Stimulated activated CD4-positive, alpha-beta T cell treated with anti-CD3 and anti-CD28 coated beads, Interleukin-1b, Interleukin-23, amount 100 ng/mL, for 24 hours (primary cell): ENCODE data around the gene C2CD4D.

Experiments used
- DNase-seq, 4 experiments: peaks; one replicate each; pipeline ENCODE4 v3.0.0-alpha.2; 2020; ENCODE audit warnings: low read depth in 4 of 4, low spot score in 1 of 4

The C2CD4D gene

DNA sequence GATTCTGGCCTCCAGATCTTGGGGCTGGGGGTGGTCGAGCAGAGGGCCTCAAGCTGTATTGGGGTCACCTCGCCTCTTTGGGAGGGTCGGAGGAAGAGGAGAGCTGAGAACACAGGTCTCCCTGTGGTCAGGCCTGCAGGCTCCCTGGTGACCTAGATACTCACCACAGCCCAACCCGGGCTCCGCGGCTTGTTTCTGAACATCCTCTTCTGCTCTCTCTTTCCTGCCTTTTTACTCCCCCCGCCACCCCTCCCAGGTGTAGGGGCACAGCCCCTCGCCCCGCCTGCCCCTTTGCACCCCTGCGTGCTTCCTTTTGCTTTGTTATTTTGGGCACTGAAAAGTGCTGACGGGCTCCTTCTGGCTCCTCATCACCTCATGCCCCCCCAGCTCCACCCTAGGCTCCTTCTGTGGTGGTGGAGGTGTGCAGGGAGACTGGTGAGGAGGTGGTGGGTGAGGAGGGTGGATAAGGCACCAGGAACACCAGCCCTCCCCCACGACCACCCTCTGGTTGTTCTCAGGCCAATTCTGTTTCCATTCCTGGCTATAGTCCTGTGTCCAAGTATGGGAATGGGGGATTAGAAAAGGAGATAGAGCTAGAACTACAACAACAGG, 23.8 kb downstream of the C2CD4D start:
- no peak for DNase-seq

DNA sequence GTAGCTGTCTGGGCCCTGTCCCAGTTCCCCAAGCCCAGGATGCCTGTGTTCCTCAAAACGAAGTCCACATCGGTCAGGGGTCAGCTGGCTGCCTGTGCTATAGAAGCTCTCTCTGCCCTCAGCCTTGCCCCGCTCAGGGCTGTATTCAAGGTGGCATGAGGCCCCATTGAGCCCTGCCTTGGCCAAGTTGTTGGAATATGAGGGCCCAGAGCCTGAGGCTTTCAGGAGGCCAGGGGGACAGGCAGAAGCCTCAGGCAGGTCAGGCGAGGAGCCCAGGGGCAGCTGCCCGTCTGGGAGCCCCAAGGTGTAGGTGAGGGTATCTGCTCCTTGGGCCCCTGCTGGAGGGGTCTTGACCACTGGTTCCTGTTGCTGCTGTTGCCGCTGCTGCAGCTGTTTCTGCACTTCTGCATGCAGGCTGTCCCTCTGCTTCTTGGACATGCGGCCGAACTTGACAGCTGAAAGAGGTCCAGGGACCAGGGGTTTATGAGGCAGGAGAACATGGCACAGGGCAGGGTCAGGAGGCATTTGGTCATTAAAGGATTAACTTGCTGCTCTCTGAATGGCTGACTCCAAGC, 24.6 kb downstream of the C2CD4D start:
- no peak for DNase-seq

DNA sequence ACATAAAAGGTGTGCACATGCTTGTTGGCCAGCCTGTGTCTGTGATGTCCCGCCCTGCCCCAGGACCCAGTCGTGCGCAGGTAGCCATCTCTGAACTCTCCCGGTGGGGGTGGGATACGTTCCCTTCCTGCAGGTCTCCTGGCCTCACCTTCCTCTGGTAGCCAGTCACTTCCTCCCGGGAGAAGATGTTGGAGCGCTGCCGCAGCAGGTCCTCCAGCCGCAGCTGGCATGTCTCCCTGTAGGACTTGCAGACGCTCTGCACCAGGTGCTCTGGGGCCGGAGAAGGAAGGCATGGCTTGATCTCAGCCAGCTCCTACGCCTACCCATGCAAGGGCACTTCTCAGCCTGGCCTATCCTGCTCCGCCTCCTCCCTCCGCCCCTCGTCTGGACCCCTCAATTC, 25.2 kb downstream of the C2CD4D start:
- DNase-seq: no peak

DNA sequence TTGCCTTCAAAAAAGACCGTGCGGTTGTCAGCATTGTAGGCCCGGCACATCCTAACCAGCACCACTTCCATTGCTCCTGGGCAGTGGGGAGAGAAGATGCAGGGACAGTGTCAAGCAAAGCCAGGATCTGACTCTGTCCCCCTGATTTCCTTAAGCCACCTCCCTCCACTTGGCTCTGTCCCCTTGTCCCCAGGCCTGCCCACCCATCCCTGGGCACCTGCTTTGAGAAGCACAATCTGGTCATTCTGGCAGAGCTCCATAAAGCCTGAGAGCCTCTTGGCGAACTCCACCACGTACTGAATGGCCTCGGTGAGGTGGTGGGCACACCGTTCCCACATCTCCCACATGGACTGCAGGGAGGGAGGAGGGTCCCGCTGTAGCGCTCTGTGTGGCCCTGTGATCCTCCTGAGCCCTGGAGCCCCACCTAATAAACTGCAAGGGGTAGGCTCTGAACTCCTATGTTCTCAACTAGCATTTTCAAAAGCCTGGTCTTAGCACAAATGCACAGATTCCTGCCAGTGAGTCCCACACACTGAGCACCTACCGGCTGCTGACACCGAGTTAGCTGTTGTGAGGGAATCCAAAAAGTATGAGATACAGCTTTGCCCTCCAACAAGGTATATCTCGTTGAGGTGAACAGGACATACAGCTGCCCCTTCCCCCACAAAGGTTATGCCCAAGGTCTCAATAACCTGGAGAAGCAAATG, 26.2 kb downstream of the C2CD4D start:
- no peak for DNase-seq

DNA sequence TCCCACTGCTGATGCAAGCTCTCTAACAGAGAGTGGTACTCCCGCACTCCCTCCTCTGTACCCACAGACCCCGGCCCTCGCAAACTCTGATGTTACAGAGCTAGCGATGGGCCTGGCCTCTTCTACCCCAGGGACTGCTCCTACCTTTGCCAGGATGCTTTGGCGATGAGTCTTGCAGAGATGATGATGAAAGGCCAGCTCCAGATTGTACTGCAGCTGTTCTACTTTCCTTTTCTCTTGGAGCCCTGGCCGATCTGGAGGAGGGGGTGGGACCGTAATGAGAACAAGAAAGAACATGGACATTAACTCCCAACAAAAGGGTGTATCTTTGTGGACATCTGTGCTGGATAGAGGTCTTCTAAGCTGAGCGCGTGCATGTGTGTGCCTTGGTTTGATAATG, 28.4 kb downstream of the C2CD4D start:
- DNase-seq: no peak

DNA sequence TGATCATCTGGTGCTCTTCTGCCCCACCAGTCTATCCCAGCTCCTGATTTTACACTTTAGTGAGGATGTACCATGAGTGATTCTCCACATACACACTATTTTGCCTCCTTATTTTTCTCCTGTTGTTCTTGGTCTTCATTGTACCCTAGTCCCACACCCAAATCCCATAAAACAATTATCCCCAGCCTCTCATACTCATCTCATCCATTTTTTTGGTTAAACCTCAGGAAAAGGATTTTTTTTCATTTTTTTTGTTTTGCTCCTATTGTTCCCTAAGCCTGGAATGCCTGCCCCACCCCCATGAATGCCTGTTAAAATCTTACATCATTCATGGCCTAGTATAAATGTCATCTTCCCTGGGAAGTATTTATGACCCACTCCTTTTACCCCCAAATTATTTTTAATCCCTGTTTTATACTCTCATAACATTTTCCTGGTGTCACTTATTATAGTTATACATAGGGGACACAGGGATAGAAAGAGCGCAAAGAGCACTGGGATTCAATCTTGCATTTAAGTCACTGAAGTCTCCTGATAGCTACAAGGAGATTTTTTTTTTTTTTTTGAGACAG, 29.5 kb downstream of the C2CD4D start:
- no peak for DNase-seq

DNA sequence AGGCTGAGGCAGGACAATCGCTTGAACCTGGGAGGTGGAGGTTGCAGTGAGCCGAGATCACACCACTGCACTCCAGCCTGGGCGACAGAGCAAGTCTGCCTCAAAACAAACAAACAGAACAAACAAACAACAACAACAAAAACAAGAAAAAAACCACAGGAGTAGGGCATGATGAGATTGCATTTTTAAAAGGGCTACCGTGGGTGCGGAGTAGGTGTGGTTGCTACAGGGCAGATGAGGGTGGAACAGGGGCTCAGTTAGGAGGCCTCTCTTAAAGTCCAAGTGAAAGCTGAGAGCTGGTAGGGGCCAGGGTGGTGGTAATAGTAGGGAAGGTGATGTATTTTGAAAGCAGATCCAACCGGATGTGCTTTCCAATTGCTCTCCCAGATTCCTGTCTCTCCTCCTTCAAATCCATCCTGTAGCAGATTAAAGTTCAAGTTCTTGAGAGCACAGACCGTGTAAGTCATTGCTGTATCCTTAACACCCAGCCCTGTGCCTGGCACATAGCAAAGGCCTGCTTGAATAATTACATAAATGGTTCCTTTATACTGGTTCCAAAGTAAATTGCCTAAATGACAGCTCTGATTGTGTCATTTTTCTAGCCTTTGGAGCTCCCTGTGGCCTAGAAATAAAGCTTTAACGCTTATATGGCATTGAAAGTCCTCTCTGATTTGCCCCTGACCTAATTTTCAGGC, 30.2 kb downstream of the C2CD4D start:
- DNase-seq: no peak

DNA sequence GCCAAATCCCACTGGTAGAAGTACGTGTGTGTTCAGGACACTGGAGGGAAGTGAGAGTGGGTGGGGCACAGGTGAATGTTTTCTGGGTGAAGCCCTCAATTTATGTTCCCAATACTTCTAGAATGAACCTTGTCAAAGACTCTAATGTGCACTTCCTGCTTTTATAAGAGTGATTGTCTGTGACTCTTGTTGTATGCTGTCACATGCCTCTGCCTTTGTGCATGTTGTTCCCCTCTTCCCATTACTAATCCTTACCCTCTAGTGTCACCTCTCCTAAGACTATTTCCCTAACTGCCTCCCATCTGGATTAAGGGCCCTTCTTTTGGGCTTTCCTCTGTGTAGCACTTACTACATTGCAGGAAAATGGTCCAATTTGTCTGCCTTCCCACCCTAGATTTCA, 31.9 kb downstream of the C2CD4D start:
- no peak for DNase-seq

DNA sequence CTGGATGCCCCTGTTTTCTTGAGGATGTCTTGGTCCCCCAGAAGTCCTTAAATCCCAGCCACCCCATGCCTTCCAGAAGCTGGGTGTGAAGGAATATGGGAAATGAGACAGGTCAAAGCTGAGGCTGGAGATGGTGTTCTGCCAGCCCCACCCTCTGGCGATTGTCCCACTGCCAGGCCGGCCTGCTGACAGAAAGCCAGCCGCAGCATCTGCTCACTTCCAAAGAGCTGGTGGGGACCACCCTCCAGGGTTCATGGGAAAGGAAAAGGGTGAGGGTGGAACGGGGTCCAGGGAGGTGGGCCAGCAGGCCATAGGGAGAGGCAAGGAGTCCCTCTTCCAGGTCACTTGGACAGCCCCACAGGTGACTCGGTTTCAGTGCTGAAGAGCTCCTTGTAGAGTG, 32.5 kb downstream of the C2CD4D start:
- no peak for DNase-seq

DNA sequence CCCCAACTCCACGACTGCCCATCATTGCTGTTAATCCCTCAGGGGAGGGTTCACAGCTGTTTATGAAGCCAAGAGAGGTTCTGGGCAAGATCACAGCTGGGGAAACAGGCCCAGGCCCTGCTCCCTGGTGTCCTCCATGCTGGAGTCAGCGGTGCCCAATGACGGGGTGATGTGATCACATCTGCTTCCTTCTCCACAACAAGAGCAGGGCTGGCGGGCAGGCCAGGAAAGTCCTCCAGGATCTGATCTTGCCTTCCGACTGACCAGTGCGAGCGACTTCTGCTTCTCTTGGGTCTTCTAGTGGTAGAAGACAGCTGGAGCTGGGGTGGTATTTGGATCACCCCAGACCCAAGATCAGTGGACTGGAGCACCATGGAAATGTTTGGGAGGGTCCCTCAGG, 33.5 kb downstream of the C2CD4D start:
- no peak for DNase-seq

DNA sequence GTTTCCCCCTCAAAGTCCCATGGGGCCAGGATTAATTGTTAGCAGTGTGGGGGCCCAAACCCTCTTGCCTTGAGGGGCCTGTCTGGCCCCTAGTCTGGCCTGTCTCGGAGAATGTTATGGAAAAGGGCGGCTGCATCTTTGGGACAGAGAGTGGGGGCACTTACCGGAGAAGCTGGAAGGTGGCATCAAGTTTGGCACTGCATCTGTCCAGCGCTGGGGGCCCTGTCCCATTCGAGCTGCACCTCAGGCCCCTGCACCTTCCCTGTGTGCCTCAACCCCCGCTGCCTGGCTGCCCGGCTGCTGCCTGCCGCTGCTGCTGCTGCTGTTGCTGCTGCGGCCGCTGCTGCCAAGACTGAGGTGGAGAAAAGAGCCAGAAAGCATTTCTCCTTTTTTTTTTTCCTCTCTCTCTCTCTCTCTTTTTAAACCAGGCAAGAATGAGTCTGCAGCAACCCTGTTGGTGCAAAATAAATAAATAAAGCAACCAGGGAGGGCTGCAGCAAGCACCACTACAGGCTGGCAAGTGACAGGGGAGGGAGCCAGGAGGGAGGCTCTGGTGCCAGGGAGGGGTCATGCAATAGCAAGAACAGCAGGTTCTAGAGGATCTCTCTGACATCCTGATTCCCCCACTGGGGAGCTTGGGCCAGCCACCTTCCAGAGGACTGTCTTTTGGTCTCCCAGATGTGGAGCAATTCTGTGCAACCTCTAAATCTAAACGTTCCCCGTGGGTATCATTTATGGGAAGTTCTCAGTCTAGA, 34.4 kb downstream of the C2CD4D start, which contains the start of gene LINGO4:
Gene LINGO4 (minus strand): TSS at position 354 of the 755 bp plus-strand sequence. CDS start 2,715 bp downstream, outside the sequence.
- no peak for DNase-seq

DNA sequence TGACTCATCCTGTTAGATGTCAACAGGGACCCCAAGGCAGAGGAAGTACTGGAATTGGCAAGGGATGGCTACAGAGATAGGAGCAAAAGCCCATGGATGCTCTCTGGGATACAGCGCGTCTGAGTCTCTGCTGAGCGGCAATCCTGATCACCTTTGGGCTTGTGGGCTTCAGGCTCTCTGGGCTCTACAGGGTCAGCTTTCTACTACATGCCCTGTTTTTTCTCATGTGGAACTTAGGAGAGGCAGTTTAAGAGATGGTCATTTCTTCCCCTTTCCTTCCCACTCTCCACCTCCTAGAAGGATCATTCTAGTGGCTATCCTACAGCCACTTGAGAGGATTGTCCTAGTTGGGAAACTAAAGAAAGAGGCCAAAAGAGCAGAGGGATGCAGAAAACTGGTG, 35.7 kb downstream of the C2CD4D start:
- no peak for DNase-seq

DNA sequence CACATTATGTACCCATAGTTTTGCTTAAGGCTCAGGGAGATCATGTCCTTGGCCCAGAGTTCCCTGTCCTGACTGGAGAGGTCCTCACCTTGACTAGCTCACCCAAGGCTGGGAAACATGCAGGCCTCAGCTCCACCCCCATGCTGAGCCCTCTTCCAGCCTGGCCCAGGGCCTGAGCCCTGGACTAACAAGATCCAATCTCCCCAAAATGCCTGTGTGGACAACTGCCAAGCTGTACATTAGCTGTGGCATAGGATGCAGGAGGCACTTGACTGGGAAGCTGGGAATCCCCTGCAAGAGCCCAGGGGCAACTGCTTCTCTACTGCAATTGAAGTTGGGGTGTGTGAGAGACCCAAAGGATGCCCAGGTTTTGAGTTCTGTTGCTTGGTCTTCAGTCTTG, 36.5 kb downstream of the C2CD4D start:
- no peak for DNase-seq

DNA sequence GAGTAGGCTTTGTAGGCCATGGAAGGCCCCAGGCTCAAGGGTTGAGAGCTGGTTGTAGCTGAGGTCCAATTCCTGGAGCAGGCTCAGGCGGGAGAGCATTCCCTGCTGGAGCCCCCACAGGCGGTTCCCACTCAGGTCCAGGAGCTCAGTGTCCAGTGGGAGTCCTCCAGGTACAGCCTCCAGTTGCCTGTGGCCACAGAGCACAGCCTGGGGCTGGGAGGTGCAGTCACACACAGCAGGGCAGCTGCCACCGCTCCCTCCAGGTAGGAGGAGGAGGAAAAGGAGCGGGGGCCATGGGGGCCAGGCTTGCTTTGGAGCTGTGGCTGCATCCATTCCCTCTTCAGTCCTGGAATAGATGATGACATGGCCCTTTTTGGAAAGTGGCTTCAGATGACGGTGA, 37.2 kb downstream of the C2CD4D start:
- no peak for DNase-seq

DNA sequence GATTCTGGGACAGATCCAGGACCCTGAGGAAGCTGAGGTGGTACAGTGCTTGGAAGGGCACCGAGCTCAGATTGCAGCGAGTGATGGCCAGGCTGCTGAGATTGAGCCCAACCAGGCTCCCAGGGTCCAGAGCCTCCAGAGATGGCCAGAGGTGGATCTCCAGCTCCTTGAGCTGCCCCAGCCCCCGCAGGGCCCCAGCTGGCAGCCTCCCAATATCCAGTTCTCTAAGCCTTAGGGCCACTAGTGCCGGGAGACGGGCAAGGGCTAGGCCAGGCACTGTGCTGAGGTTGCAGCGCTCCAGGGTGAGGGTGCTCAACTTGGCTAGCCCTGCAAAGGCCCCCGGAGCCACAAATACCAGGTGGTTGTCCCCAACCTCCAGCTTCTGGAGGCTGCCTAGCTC, 37.8 kb downstream of the C2CD4D start:
- no peak for DNase-seq

DNA sequence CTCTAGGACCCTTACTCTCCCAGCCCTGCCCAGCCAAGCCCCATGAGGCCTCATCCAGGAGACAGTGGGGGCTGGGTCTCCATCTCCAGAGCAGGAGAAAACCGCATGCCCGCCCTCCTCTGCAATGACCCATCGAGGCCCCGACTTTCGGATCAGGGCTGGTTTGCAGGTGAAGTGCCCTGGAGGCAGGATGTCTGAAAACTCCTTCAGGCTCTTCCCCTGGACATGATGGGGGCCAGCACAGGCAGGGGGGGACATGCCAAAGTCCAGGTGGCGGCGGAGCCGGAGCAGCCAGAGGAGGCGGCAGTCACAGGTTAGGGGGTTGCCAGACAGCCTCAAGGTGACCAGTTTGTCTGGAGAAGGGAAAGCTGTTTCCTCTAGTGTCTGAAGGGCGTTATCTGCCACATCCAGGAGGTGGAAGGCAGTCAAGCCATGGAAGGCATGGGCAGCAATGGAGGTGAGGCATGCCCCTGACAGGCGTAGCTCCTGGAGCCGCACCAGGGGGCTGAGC, 38.3 kb downstream of the C2CD4D start:
- no peak for DNase-seq

DNA sequence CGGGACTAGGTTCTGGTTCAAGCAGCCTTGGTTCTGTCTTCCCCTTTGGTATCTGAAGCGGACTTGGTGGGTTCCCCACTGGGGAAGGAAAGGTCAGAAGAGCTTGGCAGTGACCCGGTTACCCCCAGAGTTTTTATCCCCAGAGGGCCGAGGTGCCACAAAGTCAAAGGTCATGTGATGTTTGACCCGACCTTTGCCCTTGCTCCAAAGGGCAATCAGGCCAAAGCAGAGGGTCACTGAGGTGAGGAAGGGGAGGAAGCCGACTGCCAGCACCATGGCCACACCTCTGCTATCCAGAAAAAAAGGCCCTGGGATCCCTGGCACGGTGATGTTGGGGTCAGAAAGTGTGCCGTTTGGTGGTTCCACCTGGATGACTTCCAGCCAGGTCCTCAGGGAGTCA, 38.8 kb downstream of the C2CD4D start:
- DNase-seq: no peak

DNA sequence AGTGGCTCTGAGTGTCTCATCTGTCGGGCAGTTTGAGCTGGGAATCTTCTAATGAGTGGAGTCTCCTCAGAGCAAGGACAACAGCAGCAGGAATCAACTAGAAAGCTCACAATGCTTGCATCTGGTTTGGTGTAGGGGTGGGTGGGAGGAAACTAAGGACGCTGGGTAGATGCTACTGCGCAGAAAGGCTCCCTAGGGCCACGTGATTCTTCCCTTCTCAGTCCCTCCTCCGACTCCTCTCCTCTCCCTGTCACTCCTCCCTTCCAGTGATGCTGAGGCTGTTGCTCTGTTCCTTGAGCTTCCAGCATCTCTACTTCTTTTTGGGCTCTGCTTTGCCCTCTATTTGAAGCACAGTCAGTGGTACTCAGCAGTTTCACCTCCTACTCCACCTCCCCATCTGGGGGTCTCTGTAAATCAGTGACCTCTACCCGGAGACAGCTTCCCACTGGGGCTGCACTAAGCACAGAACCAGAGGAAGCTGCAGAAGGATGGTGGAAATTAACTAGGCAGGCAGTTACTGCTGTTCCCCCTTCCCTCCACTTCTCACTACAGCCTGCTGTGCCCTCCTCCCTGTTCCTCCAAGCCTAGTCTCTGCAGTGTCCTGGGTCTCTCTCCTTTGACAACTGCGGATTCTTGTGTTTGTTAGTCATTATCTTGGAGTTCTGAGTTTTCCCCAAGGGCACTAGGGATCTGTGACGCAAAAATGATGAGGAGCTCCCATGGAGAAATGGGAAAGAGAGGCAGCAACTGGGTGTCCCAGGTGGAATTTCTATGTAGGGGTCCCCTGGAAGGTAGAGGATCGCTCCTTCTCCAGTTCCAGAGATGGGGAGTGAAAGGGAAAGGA, 40.2 kb downstream of the C2CD4D start:
- DNase-seq: no peak

DNA sequence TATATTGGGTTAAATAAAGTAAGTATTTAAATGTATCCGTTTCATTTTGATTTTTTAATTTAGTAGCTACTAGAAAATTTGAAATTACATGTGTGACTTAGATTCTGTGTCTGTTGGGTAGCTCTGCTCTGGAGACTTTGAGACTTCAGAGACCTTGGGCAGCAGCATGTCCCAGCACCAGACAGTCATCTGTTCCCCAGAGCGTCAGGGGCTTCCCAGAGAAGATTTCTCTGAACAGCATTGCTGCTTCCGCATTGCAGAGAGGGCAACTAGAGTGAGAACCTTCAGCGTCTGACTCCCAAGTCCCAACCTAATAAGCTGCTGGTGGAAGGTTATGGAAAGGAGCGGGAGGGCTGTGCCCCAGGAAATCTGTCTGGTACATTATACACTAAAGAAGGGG, 41.0 kb downstream of the C2CD4D start:
- no peak for DNase-seq
